ENCODE results near the gene IFT20.

IFT20 gene

GRCh38 chr17:28335201-28335958 lies at the start of gene IFT20, which contains the start of gene TNFAIP1:
TSS of gene IFT20 (minus strand) at chr17:28335472. CDS start at chr17:28331985, 3,487 bp downstream.
TSS of gene TNFAIP1 (plus strand) at chr17:28335761. CDS start at chr17:28339522, 3,761 bp downstream.
- DNase-seq (ENCODE audit: low read depth in 2 of 2) = peak; percentile 88 to 95

- peak in 1 of 2 donors; percentile 13 for DNase-seq (ENCODE audit: low read depth in 2 of 2)
Measured at GRCh38 chr17:28385037-28385400, 49.7 kb upstream of the IFT20 start.

GRCh38 chr17:28384281-28385036 lies 49.2 kb upstream of the IFT20 start:
- DNase-seq (ENCODE audit: low read depth in 2 of 2) = peak; percentile 43 to 55

GRCh38 chr17:28381141-28381825 lies 46.0 kb upstream of the IFT20 start:
- DNase-seq (ENCODE audit: low read depth in 2 of 2) = no peak

GRCh38 chr17:28379814-28380801 lies 44.8 kb upstream of the IFT20 start:
- DNase-seq (ENCODE audit: low read depth in 2 of 2) = no peak

GRCh38 chr17:28372945-28373274 lies 37.6 kb upstream of the IFT20 start:
- DNase-seq (ENCODE audit: low read depth in 2 of 2) = no peak

- no peak for DNase-seq (ENCODE audit: low read depth in 2 of 2)
Measured at GRCh38 chr17:28372203-28372944, 37.1 kb upstream of the IFT20 start.

GRCh38 chr17:28371245-28372202 lies 36.3 kb upstream of the IFT20 start, which contains the start of gene SARM1:
TSS of gene SARM1 (plus strand) at chr17:28371694. CDS start at chr17:28372033, 339 bp downstream.
- peak; percentile 70 to 80 for DNase-seq (ENCODE audit: low read depth in 2 of 2)

GRCh38 chr17:28370744-28371103 lies 35.5 kb upstream of the IFT20 start:
- DNase-seq (ENCODE audit: low read depth in 2 of 2) = no peak

GRCh38 chr17:28370035-28370743 lies 34.9 kb upstream of the IFT20 start, which contains the start of gene VTN:
TSS of gene VTN (minus strand) at chr17:28370307. CDS start at chr17:28370203, 104 bp downstream.
- no peak for DNase-seq (ENCODE audit: low read depth in 2 of 2)

- no peak for DNase-seq (ENCODE audit: low read depth in 2 of 2)
Measured at GRCh38 chr17:28369684-28370034, 34.4 kb upstream of the IFT20 start.

- no peak for DNase-seq (ENCODE audit: low read depth in 2 of 2)
Measured at GRCh38 chr17:28368915-28369683, 33.8 kb upstream of the IFT20 start.

- DNase-seq (ENCODE audit: low read depth in 2 of 2) = no peak
Measured at GRCh38 chr17:28368306-28368831, 33.1 kb upstream of the IFT20 start.

- DNase-seq (ENCODE audit: low read depth in 2 of 2) = no peak
Measured at GRCh38 chr17:28367641-28368305, 32.5 kb upstream of the IFT20 start.

- DNase-seq (ENCODE audit: low read depth in 2 of 2) = no peak
Measured at GRCh38 chr17:28366605-28367004, 31.3 kb upstream of the IFT20 start.

- DNase-seq (ENCODE audit: low read depth in 2 of 2) = no peak
Measured at GRCh38 chr17:28365487-28365886, 30.2 kb upstream of the IFT20 start.
